GM10266 (cell line): Measurements from ENCODE around the gene ENO1.
"Not testable (repeated sequence)": the region's sequence is repeated elsewhere in the genome, so short reads cannot be mapped to it uniquely, and the experiment has no call there.

Experiments
- DNase-seq: peaks from one replicate; pipeline ENCODE4 v3.0.0; 2012; ENCODE audit errors: extremely low spot score
- TF ChIP-seq, protein P1 (sequence below): IDR thresholded peaks from 2 replicates; pipeline ENCODE4 v1.5.1; 2012; ENCODE audit warnings: mild to moderate bottlenecking, low read depth; ENCODE audit not compliant: control insufficient read depth, insufficient read depth; ENCODE audit errors: missing control alignments

Gene ENO1

DNA sequence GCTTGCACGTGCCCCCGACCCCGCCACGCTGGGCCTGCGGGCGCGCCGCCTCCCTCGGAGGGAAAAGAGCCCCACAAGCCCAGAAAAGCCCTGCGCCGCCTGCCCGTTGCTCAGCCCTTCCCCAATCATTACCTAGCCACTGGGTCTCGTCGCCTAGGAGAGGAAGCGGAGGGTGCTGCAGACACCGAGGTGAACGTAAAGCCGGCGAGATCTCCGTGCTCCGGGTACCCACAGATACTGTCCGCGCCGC, at the start of gene ENO1:
Gene ENO1, minus strand, starts transcription at position 239 of the 250 bp plus-strand sequence. CDS start 3,778 bp downstream, outside the sequence.
- no peak for DNase-seq
- TF ChIP-seq, protein P1, sequence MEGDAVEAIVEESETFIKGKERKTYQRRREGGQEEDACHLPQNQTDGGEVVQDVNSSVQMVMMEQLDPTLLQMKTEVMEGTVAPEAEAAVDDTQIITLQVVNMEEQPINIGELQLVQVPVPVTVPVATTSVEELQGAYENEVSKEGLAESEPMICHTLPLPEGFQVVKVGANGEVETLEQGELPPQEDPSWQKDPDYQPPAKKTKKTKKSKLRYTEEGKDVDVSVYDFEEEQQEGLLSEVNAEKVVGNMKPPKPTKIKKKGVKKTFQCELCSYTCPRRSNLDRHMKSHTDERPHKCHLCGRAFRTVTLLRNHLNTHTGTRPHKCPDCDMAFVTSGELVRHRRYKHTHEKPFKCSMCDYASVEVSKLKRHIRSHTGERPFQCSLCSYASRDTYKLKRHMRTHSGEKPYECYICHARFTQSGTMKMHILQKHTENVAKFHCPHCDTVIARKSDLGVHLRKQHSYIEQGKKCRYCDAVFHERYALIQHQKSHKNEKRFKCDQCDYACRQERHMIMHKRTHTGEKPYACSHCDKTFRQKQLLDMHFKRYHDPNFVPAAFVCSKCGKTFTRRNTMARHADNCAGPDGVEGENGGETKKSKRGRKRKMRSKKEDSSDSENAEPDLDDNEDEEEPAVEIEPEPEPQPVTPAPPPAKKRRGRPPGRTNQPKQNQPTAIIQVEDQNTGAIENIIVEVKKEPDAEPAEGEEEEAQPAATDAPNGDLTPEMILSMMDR, result no peak

DNA sequence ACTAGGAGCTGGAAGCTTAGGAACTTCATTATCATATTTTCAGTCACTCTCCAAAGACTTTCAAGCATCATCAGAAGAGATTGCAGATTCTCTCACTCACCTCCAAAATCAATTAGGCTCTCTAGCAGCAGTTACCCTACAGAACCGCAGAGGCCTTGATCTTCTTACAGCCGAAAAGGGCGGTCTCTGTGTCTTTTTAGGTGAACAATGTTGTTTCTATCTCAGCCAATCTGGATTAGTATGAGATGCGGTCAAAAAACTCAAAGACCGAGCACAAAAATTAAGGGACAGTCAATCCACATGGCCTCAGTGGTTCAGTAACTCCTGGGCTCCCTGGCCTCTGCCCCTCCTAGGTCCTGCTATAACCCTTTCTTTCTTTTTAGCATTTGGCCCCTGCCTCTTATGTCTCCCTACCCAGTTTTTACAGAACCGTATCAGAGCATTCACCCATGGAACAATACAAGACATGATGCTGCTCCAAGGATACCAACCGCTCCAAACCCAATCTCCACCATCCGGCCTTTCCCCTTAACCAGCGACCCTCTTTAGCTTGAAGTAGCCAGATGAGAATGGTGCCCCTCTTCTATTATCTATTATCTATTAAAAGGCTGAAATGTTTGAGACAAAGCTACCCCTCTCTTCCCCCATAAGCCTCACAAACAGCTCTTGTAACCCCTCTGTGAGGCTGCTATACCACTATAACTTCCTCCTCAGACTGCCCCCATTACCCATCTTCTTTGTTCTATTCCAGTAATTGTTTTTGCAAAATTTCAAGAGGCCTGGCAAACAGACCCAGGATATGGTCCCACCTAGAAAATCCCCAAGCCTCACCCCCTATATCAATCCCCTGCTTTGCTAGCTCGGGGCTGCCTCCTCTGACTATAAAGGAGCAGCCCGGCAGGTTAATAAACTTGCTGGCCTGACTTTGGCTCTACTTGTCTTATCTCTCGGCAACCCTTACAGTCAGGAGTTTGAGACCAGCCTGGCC, 48.5 kb upstream of the ENO1 start:
- TF ChIP-seq, protein P1, result no peak
- DNase-seq, result no peak

- TF ChIP-seq, protein P1, result no peak
- DNase-seq, result no peak
These were observed 47.5 kb upstream of the ENO1 start for GRCh38 chr1:8925960-8926359.

- DNase-seq, result no peak
- TF ChIP-seq, protein P1, result no peak
These were observed 46.9 kb upstream of the ENO1 start for GRCh38 chr1:8925406-8925805.

- TF ChIP-seq, protein P1, result no peak
- no peak for DNase-seq
These were observed 44.5 kb upstream of the ENO1 start for GRCh38 chr1:8922962-8923361.

GRCh38 chr1:8917536-8917935, 39.0 kb upstream of the ENO1 start:
- not testable (repeated sequence) for DNase-seq

DNA sequence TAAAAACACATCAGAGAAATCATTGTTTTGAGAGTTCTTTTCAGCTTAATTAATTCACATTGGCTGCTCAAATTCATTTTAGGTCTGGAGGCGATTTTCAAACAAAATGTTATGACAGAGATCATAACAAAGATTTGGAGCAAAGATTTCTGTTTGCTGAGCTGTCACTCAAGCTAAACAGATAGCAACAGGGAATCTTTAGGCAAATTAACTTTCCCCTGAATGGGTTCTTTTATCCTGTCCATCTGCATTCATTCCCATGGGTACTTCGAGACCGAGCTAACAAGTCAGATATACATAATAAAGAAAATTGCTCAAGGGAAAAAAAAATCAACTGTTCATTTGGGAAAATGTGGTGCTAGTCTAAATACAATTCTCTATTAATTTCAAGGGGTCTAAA, 37.0 kb upstream of the ENO1 start:
- DNase-seq, result no peak

More for the DNA sequence above, 37.0 kb upstream of the ENO1 start:
- TF ChIP-seq, protein P1, result no peak
